ENCODE data around the gene INHBB.
A peak's percentile ranks its signal among the peaks of the same experiment; 100 is the strongest.

The INHBB gene

DNA sequence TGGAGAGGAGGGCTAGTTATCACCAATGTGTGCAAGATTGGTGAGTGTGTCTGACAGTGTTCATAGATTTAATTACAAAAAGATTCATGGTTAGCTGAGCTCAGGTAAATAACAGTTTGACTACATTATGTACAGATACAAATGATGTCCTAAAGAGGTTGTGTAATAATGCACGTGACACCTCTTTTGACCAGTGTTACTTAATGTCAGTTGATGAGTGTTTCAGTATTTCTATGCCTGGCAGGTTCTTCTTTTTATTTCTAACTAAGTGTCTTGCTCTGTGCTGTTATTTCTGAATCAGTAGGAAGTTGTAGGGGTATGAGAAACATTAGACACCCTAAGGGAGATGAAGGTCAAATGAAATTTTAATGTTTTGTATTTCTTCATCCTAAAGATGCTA, 7.9 kb upstream of the INHBB start:
- H3K4me1 ChIP-seq (ENCODE audit: control insufficient read depth, insufficient read depth, low read length) = peaks cover under 1% of the 10 kb centered on the region
- H3K4me3 ChIP-seq (ENCODE audit: insufficient read depth, low read depth, low read length) = no peak overlapping the region
- WGBS, 2 experiments = 97 to 100% methylated on average over 1 of the region's 1 CpG
- no peak overlapping the region for H3K27ac ChIP-seq (ENCODE audit: insufficient read depth, low read depth, low read length, poor library complexity, severe bottlenecking)
- no peaks in the 10 kb centered on the region for H3K9me3 ChIP-seq (ENCODE audit: control insufficient read depth, low read length)
- H3K27me3 ChIP-seq (ENCODE audit: control insufficient read depth, insufficient read depth, low read length, poor library complexity, severe bottlenecking) = peaks cover 30% of the 10 kb centered on the region
- no peaks in the 10 kb centered on the region for H3K36me3 ChIP-seq (ENCODE audit: control insufficient read depth, insufficient read depth, low read length)

GRCh38 chr2:120341977-120342376, 4.0 kb upstream of the INHBB start:
- 76 to 86% methylated on average over 7 of the region's 7 CpGs for WGBS, 2 experiments
- H3K27ac ChIP-seq (ENCODE audit: insufficient read depth, low read depth, low read length, poor library complexity, severe bottlenecking) = no peak overlapping the region
- H3K36me3 ChIP-seq (ENCODE audit: control insufficient read depth, insufficient read depth, low read length) = no peaks in the 10 kb centered on the region
- no peak overlapping the region for H3K4me3 ChIP-seq (ENCODE audit: insufficient read depth, low read depth, low read length)
- H3K27me3 ChIP-seq (ENCODE audit: control insufficient read depth, insufficient read depth, low read length, poor library complexity, severe bottlenecking) = peaks cover 68% of the 10 kb centered on the region
- peaks cover 13% of the 10 kb centered on the region for H3K4me1 ChIP-seq (ENCODE audit: control insufficient read depth, insufficient read depth, low read length)
- no peaks in the 10 kb centered on the region for H3K9me3 ChIP-seq (ENCODE audit: control insufficient read depth, low read length)

- Histone ChIP-seq H3K27ac (ENCODE audit: insufficient read depth, low read depth, low read length, poor library complexity, severe bottlenecking) (no peak overlapping the region), H3K27me3 (ENCODE audit: control insufficient read depth, insufficient read depth, low read length, poor library complexity, severe bottlenecking) (peaks cover 73% of the 10 kb centered on the region), H3K4me3 (ENCODE audit: insufficient read depth, low read depth, low read length) (no peak overlapping the region), H3K9me3 (ENCODE audit: control insufficient read depth, low read length) (no peaks in the 10 kb centered on the region), H3K4me1 (ENCODE audit: control insufficient read depth, insufficient read depth, low read length) (peaks cover 15% of the 10 kb centered on the region), H3K36me3 (ENCODE audit: control insufficient read depth, insufficient read depth, low read length) (no peaks in the 10 kb centered on the region)
- 44 to 46% methylated on average over 7 of the region's 7 CpGs for WGBS, 2 experiments
Measured at GRCh38 chr2:120342446-120342845, 3.5 kb upstream of the INHBB start.

DNA sequence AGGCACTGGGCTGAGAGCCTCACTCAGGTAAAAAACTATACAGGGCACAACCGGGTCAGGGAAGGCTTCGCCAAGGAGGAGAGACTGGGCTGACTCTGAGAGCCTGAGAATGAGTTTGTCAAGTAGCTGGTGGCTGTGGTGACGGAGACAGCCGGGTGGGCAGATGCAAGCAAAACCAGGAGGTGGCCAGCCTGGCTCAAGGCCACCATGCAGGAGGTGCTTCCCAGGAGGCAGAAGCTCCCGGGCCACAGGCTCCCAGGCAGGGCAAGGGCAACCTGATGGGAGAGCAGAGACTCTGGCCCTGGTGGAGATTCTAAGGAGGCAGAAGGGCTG, 2.9 kb upstream of the INHBB start:
- Histone ChIP-seq H3K4me1 (ENCODE audit: control insufficient read depth, insufficient read depth, low read length) (peaks cover 22% of the 10 kb centered on the region), H3K36me3 (ENCODE audit: control insufficient read depth, insufficient read depth, low read length) (no peaks in the 10 kb centered on the region), H3K27ac (ENCODE audit: insufficient read depth, low read depth, low read length, poor library complexity, severe bottlenecking) (no peak overlapping the region), H3K9me3 (ENCODE audit: control insufficient read depth, low read length) (no peaks in the 10 kb centered on the region), H3K27me3 (ENCODE audit: control insufficient read depth, insufficient read depth, low read length, poor library complexity, severe bottlenecking) (peaks cover 79% of the 10 kb centered on the region), H3K4me3 (ENCODE audit: insufficient read depth, low read depth, low read length) (no peak overlapping the region)
- WGBS, 2 experiments = 45 to 51% methylated on average over 5 of the region's 5 CpGs

- 4 to 5% methylated on average over 43 of the region's 43 CpGs for WGBS, 2 experiments
- H3K4me1 ChIP-seq (ENCODE audit: control insufficient read depth, insufficient read depth, low read length) = peaks cover 26% of the 10 kb centered on the region
- H3K36me3 ChIP-seq (ENCODE audit: control insufficient read depth, insufficient read depth, low read length) = no peaks in the 10 kb centered on the region
- H3K27me3 ChIP-seq (ENCODE audit: control insufficient read depth, insufficient read depth, low read length, poor library complexity, severe bottlenecking) = peaks cover 84% of the 10 kb centered on the region
- no peaks in the 10 kb centered on the region for H3K9me3 ChIP-seq (ENCODE audit: control insufficient read depth, low read length)
- H3K4me3 ChIP-seq (ENCODE audit: insufficient read depth, low read depth, low read length) = no peak overlapping the region
- no peak overlapping the region for H3K27ac ChIP-seq (ENCODE audit: insufficient read depth, low read depth, low read length, poor library complexity, severe bottlenecking)
Measured at GRCh38 chr2:120343433-120344105, 2.4 kb upstream of the INHBB start.

DNA sequence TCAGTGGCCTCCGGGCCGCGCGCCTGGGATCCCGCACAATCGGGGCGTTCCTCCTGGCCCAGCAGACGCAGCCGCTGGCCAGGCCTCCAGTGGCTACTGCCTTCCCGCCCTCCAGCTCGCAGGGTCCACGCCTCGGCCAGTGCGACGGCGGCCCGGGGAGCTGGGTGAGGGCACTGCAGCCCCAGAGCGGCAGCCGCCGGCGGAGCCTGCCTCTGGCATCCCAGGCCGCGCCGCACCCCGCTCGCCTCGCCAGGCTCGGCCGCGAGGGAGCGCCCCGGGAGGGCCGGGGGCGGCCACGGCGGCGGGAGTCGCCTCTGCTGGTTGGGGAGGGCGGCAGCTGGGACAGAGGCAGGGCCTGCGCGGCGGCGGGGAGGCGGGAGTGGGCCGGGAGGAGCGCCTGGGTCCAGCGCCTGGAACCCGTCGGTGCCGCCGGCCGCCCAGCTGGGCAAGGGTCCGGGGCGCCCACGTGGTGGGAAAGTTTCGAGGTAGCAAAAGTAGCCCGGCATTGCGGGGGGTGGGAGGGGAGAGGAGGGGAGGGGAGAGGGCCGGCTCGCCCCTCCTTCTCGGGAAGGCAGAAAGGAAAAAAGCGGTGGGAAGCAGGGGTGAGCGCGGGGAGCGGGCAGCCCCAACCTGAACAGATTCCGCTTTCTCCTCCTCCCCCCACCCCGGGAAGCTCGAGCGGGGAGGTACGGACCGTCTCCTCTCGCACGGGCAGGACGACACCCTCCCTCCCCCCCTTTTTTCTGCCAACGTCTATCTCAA, 1.5 kb upstream of the INHBB start:
- H3K4me3 ChIP-seq (ENCODE audit: insufficient read depth, low read depth, low read length) = peak overlapping the region; percentile 18

GRCh38 chr2:120344976-120345581, 857 bp upstream of the INHBB start:
- Histone ChIP-seq H3K9me3 (ENCODE audit: control insufficient read depth, low read length) (no peaks in the 10 kb centered on the region), H3K4me1 (ENCODE audit: control insufficient read depth, insufficient read depth, low read length) (peaks cover 29% of the 10 kb centered on the region), H3K4me3 (ENCODE audit: insufficient read depth, low read depth, low read length) (peak overlapping the region; percentile 18), H3K27me3 (ENCODE audit: control insufficient read depth, insufficient read depth, low read length, poor library complexity, severe bottlenecking) (peaks cover 96% of the 10 kb centered on the region), H3K36me3 (ENCODE audit: control insufficient read depth, insufficient read depth, low read length) (no peaks in the 10 kb centered on the region), H3K27ac (ENCODE audit: insufficient read depth, low read depth, low read length, poor library complexity, severe bottlenecking) (no peak overlapping the region)
- WGBS, 2 experiments = 1% methylated on average over 90 of the region's 90 CpGs

More for the DNA sequence above, 1.5 kb upstream of the INHBB start:
- Histone ChIP-seq H3K9me3 (ENCODE audit: control insufficient read depth, low read length) (no peaks in the 10 kb centered on the region), H3K27ac (ENCODE audit: insufficient read depth, low read depth, low read length, poor library complexity, severe bottlenecking) (no peak overlapping the region), H3K36me3 (ENCODE audit: control insufficient read depth, insufficient read depth, low read length) (no peaks in the 10 kb centered on the region), H3K27me3 (ENCODE audit: control insufficient read depth, insufficient read depth, low read length, poor library complexity, severe bottlenecking) (peaks cover 92% of the 10 kb centered on the region), H3K4me1 (ENCODE audit: control insufficient read depth, insufficient read depth, low read length) (peaks cover 29% of the 10 kb centered on the region)
- 2% methylated on average over 73 to 75 of the region's 75 CpGs for WGBS, 2 experiments

DNA sequence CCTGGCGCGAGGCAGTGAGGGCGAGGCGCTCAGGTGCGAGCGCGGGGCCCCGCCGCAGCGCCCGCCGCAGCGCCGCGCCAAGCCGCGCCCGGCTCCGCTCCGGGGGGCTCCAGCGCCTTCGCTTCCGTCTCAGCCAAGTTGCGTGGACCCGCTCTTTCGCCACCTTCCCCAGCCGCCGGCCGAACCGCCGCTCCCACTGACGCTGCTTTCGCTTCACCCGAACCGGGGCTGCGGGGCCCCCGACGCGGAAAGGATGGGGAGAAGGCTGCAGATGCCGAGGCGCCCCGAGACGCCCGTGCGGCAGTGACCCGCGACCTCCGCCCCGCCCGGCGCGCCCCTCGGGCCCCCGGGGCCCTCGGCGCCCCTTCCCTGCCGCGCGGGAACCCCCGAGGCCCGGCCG, 328 bp upstream of the INHBB start:
- Histone ChIP-seq H3K27ac (ENCODE audit: insufficient read depth, low read depth, low read length, poor library complexity, severe bottlenecking) (no peak overlapping the region), H3K4me3 (ENCODE audit: insufficient read depth, low read depth, low read length) (peak overlapping the region; percentile 18), H3K4me1 (ENCODE audit: control insufficient read depth, insufficient read depth, low read length) (peaks cover 29% of the 10 kb centered on the region), H3K36me3 (ENCODE audit: control insufficient read depth, insufficient read depth, low read length) (no peaks in the 10 kb centered on the region), H3K9me3 (ENCODE audit: control insufficient read depth, low read length) (no peaks in the 10 kb centered on the region), H3K27me3 (ENCODE audit: control insufficient read depth, insufficient read depth, low read length, poor library complexity, severe bottlenecking) (peaks cover 98% of the 10 kb centered on the region)
- WGBS, 2 experiments = 1% methylated on average over 62 of the region's 62 CpGs

GRCh38 chr2:120346667-120347358, 877 bp downstream of the INHBB start:
- no peak overlapping the region for H3K27ac ChIP-seq (ENCODE audit: insufficient read depth, low read depth, low read length, poor library complexity, severe bottlenecking)
- WGBS, 2 experiments = 2% methylated on average over 54 of the region's 54 CpGs
- H3K36me3 ChIP-seq (ENCODE audit: control insufficient read depth, insufficient read depth, low read length) = no peaks in the 10 kb centered on the region
- H3K4me3 ChIP-seq (ENCODE audit: insufficient read depth, low read depth, low read length) = peak overlapping the region; percentile 21
- peaks cover 92% of the 10 kb centered on the region for H3K27me3 ChIP-seq (ENCODE audit: control insufficient read depth, insufficient read depth, low read length, poor library complexity, severe bottlenecking)
- no peaks in the 10 kb centered on the region for H3K9me3 ChIP-seq (ENCODE audit: control insufficient read depth, low read length)
- H3K4me1 ChIP-seq (ENCODE audit: control insufficient read depth, insufficient read depth, low read length) = peaks cover 29% of the 10 kb centered on the region
